Glutamatergic neuron (in vitro differentiated cells): ENCODE data around the gene UBE2F. TPM values are rescaled to one million over a fixed set of nuclear protein-coding genes. Genes with fewer than 3 reads are reported as not detected.
A peak's percentile ranks its signal among the peaks of the same experiment; 100 is the strongest.
"Not testable (repeated sequence)": the region's sequence is repeated elsewhere in the genome, so short reads cannot be mapped to it uniquely, and the experiment has no call there.

ENCODE experiments used
- DNase-seq: peaks from one replicate; pipeline ENCODE4 v3.0.0; 2022
- H3K27ac Mint-ChIP-seq: one replicate; pipeline ENCODE4 v1.8.0; 2020; ENCODE audit warnings: mild to moderate bottlenecking, mixed read lengths, inconsistent platforms; ENCODE audit not compliant: unreplicated experiment
- H3K27me3 Mint-ChIP-seq: one replicate; pipeline ENCODE4 v1.8.0; 2020; ENCODE audit warnings: mild to moderate bottlenecking, moderate library complexity, mixed read lengths, inconsistent platforms; ENCODE audit not compliant: unreplicated experiment
- H3K36me3 Mint-ChIP-seq: one replicate; pipeline ENCODE4 v1.8.0; 2020; ENCODE audit warnings: mild to moderate bottlenecking, mixed read lengths, inconsistent platforms; ENCODE audit not compliant: unreplicated experiment
- H3K4me1 Mint-ChIP-seq: one replicate; pipeline ENCODE4 v1.8.0; 2020; ENCODE audit warnings: mild to moderate bottlenecking, low read depth, mixed read lengths, inconsistent platforms; ENCODE audit not compliant: unreplicated experiment
- H3K4me3 Mint-ChIP-seq: one replicate; pipeline ENCODE4 v1.8.0; 2020; ENCODE audit warnings: mild to moderate bottlenecking, mixed read lengths, inconsistent platforms; ENCODE audit not compliant: unreplicated experiment
- H3K9me3 Mint-ChIP-seq: one replicate; pipeline ENCODE4 v1.8.0; 2020; ENCODE audit warnings: mild to moderate bottlenecking, moderate library complexity, mixed read lengths, inconsistent platforms; ENCODE audit not compliant: unreplicated experiment
- total RNA-seq: library from RNA; stranded (reverse); fragmentation: NEBNext Ultra II Directional; extraction: Animal tissue kit (Norgen Biotek cat#: 25700); gene quantifications from one replicate; pipeline ENCODE4 v1.2.1, GENCODE V29; 2021; ENCODE audit not compliant: unreplicated experiment
- TF ChIP-seq, protein P1 (sequence below): fragments of 200-600 bp; sonication (generic); IDR thresholded peaks from one replicate; pipeline ENCODE4 v1.5.0; 2021; ENCODE audit not compliant: partially characterized antibody, unreplicated experiment

UBE2F gene
- total RNA-seq, 1 donor from 2014 or later, result 43.0 TPM

- peaks cover 10% of the 10 kb centered on the region for H3K9me3 Mint-ChIP-seq
- no peak for DNase-seq
- TF ChIP-seq, protein P1, sequence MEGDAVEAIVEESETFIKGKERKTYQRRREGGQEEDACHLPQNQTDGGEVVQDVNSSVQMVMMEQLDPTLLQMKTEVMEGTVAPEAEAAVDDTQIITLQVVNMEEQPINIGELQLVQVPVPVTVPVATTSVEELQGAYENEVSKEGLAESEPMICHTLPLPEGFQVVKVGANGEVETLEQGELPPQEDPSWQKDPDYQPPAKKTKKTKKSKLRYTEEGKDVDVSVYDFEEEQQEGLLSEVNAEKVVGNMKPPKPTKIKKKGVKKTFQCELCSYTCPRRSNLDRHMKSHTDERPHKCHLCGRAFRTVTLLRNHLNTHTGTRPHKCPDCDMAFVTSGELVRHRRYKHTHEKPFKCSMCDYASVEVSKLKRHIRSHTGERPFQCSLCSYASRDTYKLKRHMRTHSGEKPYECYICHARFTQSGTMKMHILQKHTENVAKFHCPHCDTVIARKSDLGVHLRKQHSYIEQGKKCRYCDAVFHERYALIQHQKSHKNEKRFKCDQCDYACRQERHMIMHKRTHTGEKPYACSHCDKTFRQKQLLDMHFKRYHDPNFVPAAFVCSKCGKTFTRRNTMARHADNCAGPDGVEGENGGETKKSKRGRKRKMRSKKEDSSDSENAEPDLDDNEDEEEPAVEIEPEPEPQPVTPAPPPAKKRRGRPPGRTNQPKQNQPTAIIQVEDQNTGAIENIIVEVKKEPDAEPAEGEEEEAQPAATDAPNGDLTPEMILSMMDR, result no peak
- H3K27me3 Mint-ChIP-seq, result peaks cover 14% of the 10 kb centered on the region
- H3K4me3 Mint-ChIP-seq, result no peak overlapping the region
- H3K4me1 Mint-ChIP-seq, result peaks cover 17% of the 10 kb centered on the region
- peaks cover 9% of the 10 kb centered on the region for H3K36me3 Mint-ChIP-seq
- H3K27ac Mint-ChIP-seq, result no peak overlapping the region
These were observed 2.6 kb upstream of the UBE2F start for GRCh38 chr2:237964194-237964577.

DNA sequence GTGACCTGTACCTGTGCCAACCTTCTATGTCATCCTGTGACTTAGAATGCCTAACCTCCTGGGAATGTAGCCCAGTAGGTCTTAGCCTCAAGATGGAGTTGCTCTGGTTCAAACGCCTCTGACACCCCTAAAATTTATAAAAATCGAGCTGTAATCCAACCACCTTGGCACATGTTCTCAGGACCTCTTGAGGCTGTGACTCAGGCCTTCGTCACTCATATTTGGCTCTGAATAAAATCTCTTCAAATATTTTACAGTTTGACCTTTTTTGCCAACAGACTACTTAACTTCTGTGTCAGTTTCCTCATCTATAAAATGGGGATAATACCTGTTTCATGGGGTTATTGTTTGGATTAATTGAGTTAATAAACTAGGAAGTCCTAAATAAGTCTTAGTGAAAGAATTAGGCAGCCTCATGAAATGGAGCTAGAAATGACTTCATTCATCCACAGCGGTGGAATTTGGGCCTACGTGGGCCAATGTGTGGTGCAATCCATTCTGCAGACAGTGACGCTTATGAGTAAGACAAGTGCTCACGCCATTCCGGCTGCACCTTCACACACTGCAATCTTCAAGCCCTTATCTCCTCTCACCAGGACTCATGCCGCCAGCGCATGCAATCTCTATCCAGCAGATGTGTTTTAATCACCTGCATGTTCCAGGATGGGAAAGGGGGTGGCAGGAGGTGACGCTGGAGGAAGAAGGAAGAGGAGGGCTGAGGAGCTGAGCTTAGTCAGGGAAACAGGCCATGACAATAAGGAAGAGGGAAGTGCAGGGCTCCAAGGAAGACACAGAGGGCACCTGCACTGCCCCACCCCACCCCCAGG lies 2.0 kb upstream of the UBE2F start:
- TF ChIP-seq, protein P1, result no peak

GRCh38 chr2:237965844-237966243 lies 970 bp upstream of the UBE2F start:
- not testable (repeated sequence) for H3K27ac Mint-ChIP-seq, DNase-seq, H3K36me3 Mint-ChIP-seq
- H3K9me3 Mint-ChIP-seq, result peaks cover 11% of the 10 kb centered on the region
- H3K4me3 Mint-ChIP-seq, result peak overlapping the region; percentile 90
- peaks cover 14% of the 10 kb centered on the region for H3K27me3 Mint-ChIP-seq
- H3K4me1 Mint-ChIP-seq, result peaks cover 24% of the 10 kb centered on the region

More for the DNA sequence above, 2.0 kb upstream of the UBE2F start:
- Mint-ChIP-seq H3K27ac (no peak overlapping the region), H3K4me1 (peaks cover 23% of the 10 kb centered on the region), H3K4me3 (no peak overlapping the region), H3K27me3 (peaks cover 14% of the 10 kb centered on the region), H3K36me3 (peaks cover 7% of the 10 kb centered on the region), H3K9me3 (peaks cover 10% of the 10 kb centered on the region)
- no peak for DNase-seq

DNA sequence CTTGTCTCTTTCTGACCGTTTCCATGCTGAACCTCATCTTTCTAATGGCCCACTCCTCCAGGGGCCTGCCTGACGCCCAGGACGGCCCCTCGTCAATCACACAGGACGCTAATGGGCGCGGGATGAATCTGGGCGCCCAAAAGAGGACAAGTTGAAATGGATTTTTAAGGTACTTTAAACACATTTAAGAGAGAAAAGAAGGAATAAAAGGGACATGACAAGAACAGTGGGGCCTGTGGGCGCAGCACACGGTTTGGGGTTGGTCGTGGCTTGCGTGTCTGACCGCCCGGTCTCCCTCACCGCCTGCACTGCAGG lies 607 bp upstream of the UBE2F start:
- Mint-ChIP-seq H3K4me1 (peaks cover 24% of the 10 kb centered on the region), H3K9me3 (peaks cover 12% of the 10 kb centered on the region), H3K4me3 (peak overlapping the region; percentile 90), H3K36me3 (peaks cover 7% of the 10 kb centered on the region), H3K27ac (peak overlapping the region; percentile 22), H3K27me3 (peaks cover 14% of the 10 kb centered on the region)
- no peak for DNase-seq
- TF ChIP-seq, protein P1, result no peak

DNA sequence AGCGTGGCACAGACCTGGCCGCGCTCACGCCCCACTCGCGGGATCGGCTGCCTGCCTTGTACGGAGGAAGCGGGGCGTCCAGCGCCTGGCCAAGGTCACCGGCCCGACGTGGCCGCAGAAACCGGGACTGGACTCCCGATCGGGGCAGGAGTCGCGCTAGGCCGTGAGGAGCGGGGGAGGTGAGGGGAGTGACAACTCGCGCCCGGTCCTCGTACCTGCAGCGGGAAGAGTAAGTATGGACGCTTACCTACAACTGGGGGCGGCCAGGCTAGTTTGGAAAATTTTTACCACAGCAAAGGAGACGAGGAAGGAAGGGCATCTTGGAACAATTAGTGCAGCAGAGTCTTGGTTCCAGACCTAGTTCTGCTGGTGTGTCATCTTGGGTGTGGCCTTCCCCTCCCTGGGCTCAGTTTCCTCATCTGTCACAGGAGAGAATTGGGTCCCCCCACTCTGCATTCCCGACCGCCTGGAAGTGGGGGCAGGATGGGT lies 693 bp downstream of the UBE2F start:
- DNase-seq, result peak; percentile 45
- H3K4me3 Mint-ChIP-seq, result peak overlapping the region; percentile 92

More for the DNA sequence above, 693 bp downstream of the UBE2F start:
- H3K4me1 Mint-ChIP-seq, result peaks cover 24% of the 10 kb centered on the region
- H3K9me3 Mint-ChIP-seq, result peaks cover 11% of the 10 kb centered on the region
- TF ChIP-seq, protein P1, result no peak
- H3K27ac Mint-ChIP-seq, result peak overlapping the region; percentile 78
- H3K27me3 Mint-ChIP-seq, result peaks cover 14% of the 10 kb centered on the region
- H3K36me3 Mint-ChIP-seq, result peaks cover 6% of the 10 kb centered on the region
